HG03175 (cell line): ENCODE results near the gene C5AR2.
"Not testable (repeated sequence)": the region's sequence is repeated elsewhere in the genome, so short reads cannot be mapped to it uniquely, and the experiment has no call there.

Experiments used
- ATAC-seq: cut with Tn5 transposase; IDR thresholded peaks from one replicate; pipeline ENCODE4 v1.9.1; 2021; ENCODE audit warnings: mild to moderate bottlenecking, moderate library complexity; ENCODE audit not compliant: unreplicated experiment

The C5AR2 gene

DNA sequence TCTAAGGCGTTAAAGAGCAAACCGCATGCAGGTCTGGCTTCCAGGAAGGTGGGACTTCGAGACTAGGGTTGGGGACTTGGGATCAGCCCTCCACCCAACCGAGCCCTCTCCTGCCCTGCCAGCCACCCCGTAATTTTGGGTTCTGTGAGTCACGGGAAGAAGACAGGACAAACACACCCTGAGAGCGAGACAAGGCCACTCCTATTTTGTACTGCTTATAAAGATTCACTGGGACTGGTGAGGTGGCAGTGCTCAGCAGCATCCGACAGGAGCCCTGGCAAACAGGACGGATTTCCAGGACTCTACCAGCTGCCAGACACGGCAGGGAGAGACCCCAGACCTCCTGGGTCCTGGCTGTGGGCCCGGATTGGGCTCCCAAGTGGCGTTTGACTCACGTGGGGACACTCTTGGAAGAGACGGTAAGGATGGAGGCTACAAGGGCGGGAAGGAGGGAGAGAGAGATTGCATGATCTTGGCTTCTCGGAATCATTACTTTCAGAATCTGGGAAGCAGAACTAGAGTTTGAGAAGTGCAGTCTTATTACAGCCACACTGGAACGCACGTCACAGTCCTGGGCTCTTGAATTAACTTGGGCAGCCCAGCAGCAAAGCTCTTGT lies at the start of gene C5AR2:
C5AR2 (plus strand) TSS at position 245 of the 617 bp plus-strand sequence. CDS start 8,625 bp downstream, outside the sequence.
- ATAC-seq: no peak

GRCh38 chr19:47283405-47284059 lies 48.4 kb upstream of the C5AR2 start:
- no peak for ATAC-seq

DNA sequence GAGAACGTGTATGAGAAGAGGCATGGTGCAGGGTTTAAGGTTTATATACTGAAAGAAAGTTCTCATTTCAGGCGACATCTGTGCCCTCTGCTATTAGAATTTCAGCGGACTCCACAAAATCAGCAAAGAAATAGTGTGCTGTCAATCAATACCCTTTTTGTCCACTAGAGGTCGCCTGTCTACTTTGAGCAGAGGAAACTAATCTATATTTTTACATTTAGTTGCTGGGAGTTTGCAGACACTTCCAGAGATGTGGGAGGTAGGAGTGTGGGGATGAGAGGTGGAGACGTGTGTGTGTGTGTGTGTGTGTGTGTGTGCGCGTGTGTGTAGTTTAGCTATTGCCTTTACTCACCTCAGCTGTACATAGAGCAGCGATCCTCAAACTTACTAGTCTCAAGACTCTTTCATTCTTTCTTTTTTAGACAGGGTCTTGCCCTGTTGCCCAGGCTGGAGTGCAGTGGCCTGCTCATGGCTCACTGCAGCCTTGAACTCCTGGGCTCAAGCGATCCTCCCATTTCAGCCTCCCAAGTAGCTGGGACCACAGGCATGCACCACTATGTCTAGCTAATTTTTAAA lies 47.6 kb upstream of the C5AR2 start:
- no peak for ATAC-seq

GRCh38 chr19:47296036-47296435 lies 35.9 kb upstream of the C5AR2 start:
- ATAC-seq: no peak

- ATAC-seq: not testable (repeated sequence)
Measured at GRCh38 chr19:47300867-47301266, 31.1 kb upstream of the C5AR2 start.

DNA sequence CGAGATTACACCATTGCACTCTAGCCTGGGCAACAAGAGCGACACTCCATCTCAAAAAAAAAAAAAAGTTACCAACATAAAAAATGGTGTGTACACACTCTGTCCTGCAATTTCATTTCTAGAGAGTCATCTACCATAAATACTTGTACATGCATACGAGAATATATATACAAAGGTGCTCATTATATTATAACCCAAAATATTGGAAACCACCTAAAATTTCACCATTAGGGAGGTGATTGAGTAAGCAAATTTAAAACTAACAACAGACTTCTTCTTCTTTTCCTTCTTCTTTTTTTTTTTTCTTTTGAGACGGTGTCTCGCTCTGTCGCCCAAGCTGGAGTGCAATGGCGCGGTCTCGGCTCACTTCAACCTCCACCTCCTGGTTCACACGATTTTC lies 29.7 kb upstream of the C5AR2 start:
- no peak for ATAC-seq

- no peak for ATAC-seq
Measured at GRCh38 chr19:47303966-47304365, 28.0 kb upstream of the C5AR2 start.

DNA sequence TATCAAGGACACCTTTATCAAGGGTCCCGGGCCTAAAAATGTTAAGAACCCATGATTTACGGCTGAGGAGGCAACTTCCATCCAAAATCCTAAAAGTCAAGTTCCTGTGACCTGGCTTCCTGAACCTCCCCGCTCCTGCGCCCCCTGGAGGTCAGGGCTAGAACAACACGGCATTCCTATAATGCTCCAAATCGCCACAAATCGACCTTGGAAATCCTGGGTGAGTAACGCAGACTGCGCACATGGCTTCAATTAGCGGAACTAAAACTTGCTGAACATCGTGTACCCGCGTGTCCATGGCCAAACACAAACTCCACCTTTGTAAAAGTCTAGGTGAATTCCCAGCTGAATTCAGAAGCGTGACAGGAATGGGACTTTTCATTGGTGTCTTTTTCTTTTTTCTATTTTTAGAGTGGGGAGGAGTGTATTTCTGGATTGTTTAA lies 26.6 kb upstream of the C5AR2 start:
- ATAC-seq: no peak

GRCh38 chr19:47306303-47306702 lies 25.7 kb upstream of the C5AR2 start:
- ATAC-seq: no peak

GRCh38 chr19:47309038-47309437 lies 22.9 kb upstream of the C5AR2 start:
- no peak for ATAC-seq

GRCh38 chr19:47309608-47310007 lies 22.4 kb upstream of the C5AR2 start, which contains the start of gene C5AR1:
TSS of gene C5AR1 (plus strand) at chr19:47309861. CDS start at chr19:47309896, 35 bp downstream.
- no peak for ATAC-seq

DNA sequence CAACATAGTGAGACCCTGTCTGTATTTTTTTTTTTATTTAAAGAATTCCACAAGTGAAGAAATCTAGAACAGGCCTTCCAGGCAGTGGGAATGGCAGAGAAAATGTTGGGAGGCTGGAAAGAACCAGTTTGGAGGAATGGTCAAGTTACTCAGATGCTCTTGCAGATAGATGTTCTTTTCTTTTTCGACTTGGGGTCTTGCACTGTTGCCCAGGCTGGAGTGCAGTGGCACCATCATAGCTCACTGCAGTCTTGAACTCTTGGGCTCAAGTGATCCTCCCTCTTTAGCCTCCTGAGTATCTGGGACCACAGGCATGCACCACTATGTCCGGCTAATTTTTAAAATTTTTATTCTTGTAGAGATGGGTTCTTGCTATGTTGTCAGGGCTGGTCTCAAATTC lies 21.7 kb upstream of the C5AR2 start:
- ATAC-seq: no peak

DNA sequence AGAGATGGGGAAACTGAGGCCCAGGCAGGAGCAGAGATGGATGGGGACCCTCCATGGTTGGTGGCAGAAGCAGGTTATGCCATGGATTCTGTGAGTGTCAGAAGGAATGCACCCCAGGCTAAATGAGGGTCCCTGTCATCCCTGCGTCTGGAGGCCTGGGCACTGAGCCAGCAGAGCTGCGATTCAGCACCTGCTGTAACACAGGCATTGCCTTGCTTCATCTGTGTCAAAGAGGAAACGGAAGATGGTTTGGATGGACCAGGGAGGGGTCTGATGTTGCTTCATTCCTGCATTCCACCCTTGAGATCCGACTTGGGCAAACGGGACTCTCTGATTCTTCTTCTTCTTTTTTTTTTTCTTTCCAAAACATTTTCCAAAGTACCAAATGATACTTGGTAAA lies 21.2 kb upstream of the C5AR2 start:
- no peak for ATAC-seq

DNA sequence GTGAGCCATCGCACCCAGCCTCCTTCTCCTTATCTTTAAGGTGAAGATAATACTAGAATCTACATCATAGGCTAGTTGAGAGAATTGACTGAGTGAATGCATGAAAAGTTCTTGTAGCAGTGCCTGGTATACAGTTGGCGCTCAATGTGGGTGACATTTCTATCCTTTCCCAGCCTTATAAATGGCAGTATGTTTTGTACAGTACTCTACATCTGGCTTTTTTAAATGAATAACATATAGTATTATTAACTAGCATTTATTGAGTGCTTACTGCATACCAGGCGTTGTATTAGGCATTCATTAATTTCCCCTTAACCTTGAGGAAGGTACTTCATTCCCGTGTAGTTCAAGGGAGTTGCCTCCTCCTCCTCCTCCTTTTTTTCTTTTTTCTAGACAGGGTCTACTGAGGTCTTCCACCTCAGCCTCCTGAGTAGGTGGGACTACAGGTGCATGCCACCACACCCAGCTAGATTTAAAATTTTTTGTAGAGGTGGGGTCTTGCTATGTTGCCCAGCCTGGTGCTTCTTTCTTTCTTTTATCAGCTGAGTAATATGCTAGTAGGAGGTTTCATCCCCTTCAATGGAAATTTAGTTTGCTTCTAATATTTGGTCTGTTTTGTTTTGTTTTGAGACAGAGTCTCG lies 19.5 kb upstream of the C5AR2 start:
- no peak for ATAC-seq

DNA sequence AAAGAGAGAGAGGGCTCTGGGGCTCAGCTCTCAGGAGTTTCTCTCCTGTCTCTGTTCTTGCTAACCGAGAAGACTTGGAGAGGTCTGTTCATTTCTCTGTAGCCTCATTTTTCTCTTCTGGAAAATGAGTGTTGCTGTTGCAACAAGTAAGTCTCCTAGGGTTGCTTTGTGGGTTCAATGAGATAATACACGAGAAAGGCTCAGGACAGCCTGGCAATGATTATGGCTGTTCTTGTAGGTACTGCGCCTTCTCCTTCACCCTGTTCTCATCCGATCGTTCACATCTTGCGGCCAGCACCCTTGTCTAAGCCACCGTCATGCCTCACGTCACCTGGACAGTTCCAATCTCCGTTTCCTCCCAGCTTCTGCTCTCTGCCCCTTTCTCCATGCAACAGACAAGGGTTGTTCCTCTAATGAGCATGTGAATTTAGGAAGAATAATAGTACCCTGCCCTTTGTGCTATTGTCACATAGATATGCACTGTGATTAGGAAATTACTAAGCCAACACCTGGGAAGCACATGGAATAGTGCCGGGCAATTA lies 18.1 kb upstream of the C5AR2 start:
- ATAC-seq: no peak

- no peak for ATAC-seq
Measured at GRCh38 chr19:47315125-47315821, 16.7 kb upstream of the C5AR2 start.

- no peak for ATAC-seq
Measured at GRCh38 chr19:47316513-47316912, 15.5 kb upstream of the C5AR2 start.

GRCh38 chr19:47319923-47320871 lies 11.8 kb upstream of the C5AR2 start:
- no peak for ATAC-seq

DNA sequence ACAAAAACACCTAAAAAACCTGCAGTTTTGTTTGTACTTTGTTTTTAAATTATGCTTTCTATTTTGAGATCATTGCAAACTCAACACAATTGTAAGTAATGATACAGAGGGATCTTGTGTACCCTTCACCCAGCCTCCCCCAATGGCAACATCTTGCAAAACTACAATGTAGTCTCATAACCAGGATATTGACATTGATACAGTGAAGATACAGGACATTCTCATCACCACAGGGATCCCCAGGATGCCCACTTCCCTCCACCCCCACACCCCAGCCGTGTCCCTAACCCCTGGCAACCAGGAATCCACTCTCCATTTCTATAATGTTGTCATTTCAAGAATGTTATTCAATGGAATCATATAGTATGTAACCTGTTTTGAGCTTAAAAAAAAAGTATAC lies 10.3 kb upstream of the C5AR2 start:
- ATAC-seq: no peak

GRCh38 chr19:47322058-47322457 lies 9.9 kb upstream of the C5AR2 start:
- ATAC-seq: no peak
